Naive B cell (primary cell): ENCODE data around the gene CFAP410. TPM values are rescaled to one million over a fixed set of nuclear protein-coding genes. Genes with fewer than 3 reads are reported as not detected.

Experiments used
- ATAC-seq, 2 donors: fragments of 150-1000 bp; cut with Tn5 transposase; 2 replicates each; pipeline ENCODE4 v1.10.0; 2021; ENCODE audit warnings: low read depth in 2 of 2, mild to moderate bottlenecking in 2 of 2, moderate library complexity in 2 of 2
- DNase-seq: peaks from one replicate; pipeline ENCODE4 v3.0.0; 2022
- H3K27ac Mint-ChIP-seq, 6 donors: one replicate each; pipeline ENCODE4 v1.8.0; 2020 to 2022; ENCODE audit warnings: mild to moderate bottlenecking in 6 of 6, mixed read lengths in 6 of 6, moderate library complexity in 5 of 6, inconsistent platforms in 2 of 6
- H3K27me3 Mint-ChIP-seq, 3 donors: one replicate each; pipeline ENCODE4 v1.8.0; 2021 to 2022; ENCODE audit warnings: mixed read lengths in 3 of 3, mild to moderate bottlenecking in 1 of 3
- H3K36me3 Mint-ChIP-seq, 2 donors: one replicate each; pipeline ENCODE4 v1.8.0; 2020 to 2022; ENCODE audit warnings: mixed read lengths in 2 of 2, inconsistent platforms in 1 of 2, mild to moderate bottlenecking in 1 of 2
- H3K4me1 Mint-ChIP-seq, 3 donors: one replicate each; pipeline ENCODE4 v1.8.0; 2020 to 2022; ENCODE audit warnings: mixed read lengths in 3 of 3, inconsistent platforms in 1 of 3, mild to moderate bottlenecking in 1 of 3, moderate library complexity in 1 of 3
- H3K4me3 Mint-ChIP-seq, 8 donors: one replicate each; pipeline ENCODE4 v1.8.0; 2020 to 2022; ENCODE audit warnings: mild to moderate bottlenecking in 8 of 8, mixed read lengths in 8 of 8, moderate library complexity in 8 of 8, inconsistent platforms in 2 of 8
- H3K9me3 Mint-ChIP-seq, 7 donors: one replicate each; pipeline ENCODE4 v1.8.0; 2020 to 2022; ENCODE audit warnings: mixed read lengths in 7 of 7, mild to moderate bottlenecking in 5 of 7, inconsistent platforms in 2 of 7, moderate library complexity in 1 of 7
- polyA plus RNA-seq, 6 donors: library from polyadenylated mRNA; unstranded; fragments of 300-500 nt; fragmentation: Illumina TruSeq; gene quantifications; one replicate each; pipeline ENCODE4 v1.2.3, GENCODE V29; 2021; ENCODE audit warnings: low read depth in 6 of 6

CFAP410 gene
- polyA plus RNA-seq, 6 donors from 2014 or later, result 28.1 to 44.6 (median 35.1) TPM

DNA sequence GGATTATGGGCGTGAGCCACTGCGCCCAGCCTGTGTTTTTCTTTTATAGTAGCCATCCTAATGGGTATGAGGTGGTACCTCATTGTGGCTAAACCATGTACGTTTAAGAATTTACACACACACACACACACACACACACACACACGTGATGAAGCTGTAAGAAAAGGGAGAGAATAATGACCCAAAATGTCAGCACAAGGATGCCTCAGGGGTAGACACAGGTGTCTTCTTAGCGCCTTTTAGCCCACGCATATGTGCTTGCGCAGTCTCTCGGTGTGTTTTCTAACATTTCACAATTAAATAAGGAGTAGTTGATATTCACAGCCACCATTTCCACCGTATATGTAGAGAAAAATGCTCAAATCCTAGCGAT, 40.1 kb downstream of the CFAP410 start:
- no peaks in the 10 kb centered on the region for H3K9me3 Mint-ChIP-seq
- H3K4me1 Mint-ChIP-seq, result peaks cover 48 to 70% (median 67%) of the 10 kb centered on the region in 3 donors
- H3K4me3 Mint-ChIP-seq, result peak overlapping the region; percentile 82 to 96 (median 91)
- DNase-seq (no peak), ATAC-seq (peak in 1 of 2 donors; percentile 1)
- H3K36me3 Mint-ChIP-seq, result no peaks in the 10 kb centered on the region
- H3K27me3 Mint-ChIP-seq, result no peaks in the 10 kb centered on the region
- peak overlapping the region; percentile 95 to 99 (median 98) for H3K27ac Mint-ChIP-seq

DNA sequence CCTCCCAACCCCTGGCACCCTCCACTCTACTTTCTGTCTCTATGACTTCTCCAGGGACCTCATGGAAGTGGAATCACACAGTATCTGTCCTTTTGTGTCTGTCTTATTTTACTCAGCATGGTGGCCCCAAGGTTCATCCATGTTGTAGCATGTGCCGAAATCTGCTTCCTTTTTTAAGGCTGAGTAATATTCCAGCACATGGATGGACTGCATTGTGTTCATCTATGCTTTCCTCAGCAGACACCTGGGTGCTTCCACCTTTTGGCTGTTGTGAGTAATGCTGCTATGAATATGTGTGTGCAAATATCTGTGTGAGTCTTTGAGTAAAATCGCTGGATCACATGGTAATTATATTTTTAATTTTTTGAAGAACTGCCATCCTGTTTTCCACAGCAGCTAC, 40.9 kb downstream of the CFAP410 start:
- peak overlapping the region; percentile 89 to 99 (median 95) for H3K27ac Mint-ChIP-seq
- H3K4me3 Mint-ChIP-seq, result peak overlapping the region in 7 of 8 donors; percentile 34 to 91 (median 77)
- H3K4me1 Mint-ChIP-seq, result peaks cover 45 to 66% (median 60%) of the 10 kb centered on the region in 3 donors
- H3K36me3 Mint-ChIP-seq, result no peaks in the 10 kb centered on the region
- H3K9me3 Mint-ChIP-seq, result no peaks in the 10 kb centered on the region
- DNase-seq (no peak), ATAC-seq (no peak)
- H3K27me3 Mint-ChIP-seq, result no peaks in the 10 kb centered on the region

DNA sequence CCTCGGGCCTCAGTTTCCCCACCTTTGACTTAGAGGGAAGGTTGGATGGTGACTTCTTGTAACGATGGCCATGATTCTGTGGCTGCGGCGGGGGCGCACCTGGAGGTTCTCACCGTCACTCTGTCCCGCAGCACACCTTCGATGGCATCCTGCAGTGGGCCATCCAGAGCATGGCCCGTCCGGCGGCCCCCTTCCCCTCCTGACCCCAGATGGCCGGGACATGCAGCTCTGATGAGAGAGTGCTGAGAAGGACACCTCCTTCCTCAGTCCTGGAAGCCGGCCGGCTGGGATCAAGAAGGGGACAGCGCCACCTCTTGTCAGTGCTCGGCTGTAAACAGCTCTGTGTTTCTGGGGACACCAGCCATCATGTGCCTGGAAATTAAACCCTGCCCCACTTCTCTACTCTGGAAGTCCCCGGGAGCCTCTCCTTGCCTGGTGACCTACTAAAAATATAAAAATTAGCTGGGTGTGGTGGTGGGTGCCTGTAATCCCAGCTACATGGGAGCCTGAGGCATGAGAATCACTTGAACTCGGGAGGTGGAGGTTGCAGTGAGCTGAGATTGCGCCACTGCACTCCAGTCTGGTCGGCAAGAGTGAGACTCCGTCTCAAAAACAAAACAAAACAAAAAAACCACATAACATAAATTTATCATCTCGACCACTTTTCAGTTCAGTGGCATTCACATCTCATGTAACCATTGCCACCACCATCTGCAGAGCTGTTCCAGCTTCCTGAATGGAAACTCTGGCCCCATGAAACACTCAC, 41.5 kb downstream of the CFAP410 start:
- ATAC-seq (peak; percentile 55 to 57), DNase-seq (peak; percentile 72)
- peak overlapping the region; percentile 34 to 91 (median 60) for H3K4me3 Mint-ChIP-seq
- peaks cover 44 to 60% (median 54%) of the 10 kb centered on the region in 3 donors for H3K4me1 Mint-ChIP-seq
- H3K27ac Mint-ChIP-seq, result peak overlapping the region; percentile 89 to 99 (median 95)
- H3K9me3 Mint-ChIP-seq, result no peaks in the 10 kb centered on the region
- no peaks in the 10 kb centered on the region for H3K36me3 Mint-ChIP-seq
- no peaks in the 10 kb centered on the region for H3K27me3 Mint-ChIP-seq

DNA sequence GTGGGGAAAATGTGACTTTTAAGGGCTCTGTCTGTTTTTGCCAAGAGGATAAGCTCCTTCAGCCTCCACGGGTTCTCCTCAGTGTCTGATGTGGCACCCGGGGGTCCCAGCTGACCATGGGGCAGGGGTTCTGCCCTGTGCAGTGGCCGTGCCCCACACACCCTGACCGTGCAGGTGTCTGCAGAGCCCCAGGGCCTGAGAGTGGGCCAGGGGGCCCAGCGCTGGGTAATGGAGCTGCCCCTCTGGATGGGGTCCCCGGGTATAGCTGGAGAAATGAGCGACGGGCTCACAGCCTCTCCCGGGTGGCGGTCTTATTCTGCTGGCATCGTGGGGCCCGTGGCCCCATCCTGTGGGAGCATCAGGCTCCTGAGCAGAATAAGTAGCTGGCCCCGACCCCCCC, 42.3 kb downstream of the CFAP410 start:
- no peaks in the 10 kb centered on the region for H3K36me3 Mint-ChIP-seq
- no peak for DNase-seq
- no peak for ATAC-seq
- H3K9me3 Mint-ChIP-seq, result no peaks in the 10 kb centered on the region
- H3K27me3 Mint-ChIP-seq, result no peaks in the 10 kb centered on the region
- no peak overlapping the region for H3K4me3 Mint-ChIP-seq
- H3K27ac Mint-ChIP-seq, result no peak overlapping the region
- H3K4me1 Mint-ChIP-seq, result peaks cover 42 to 59% (median 47%) of the 10 kb centered on the region in 3 donors

- peaks cover 40 to 56% (median 40%) of the 10 kb centered on the region in 3 donors for H3K4me1 Mint-ChIP-seq
- H3K4me3 Mint-ChIP-seq, result peak overlapping the region in 1 of 8 donors; percentile 70
- no peaks in the 10 kb centered on the region for H3K9me3 Mint-ChIP-seq
- ATAC-seq (no peak), DNase-seq (no peak)
- peak overlapping the region in 2 of 6 donors; percentile 81 to 86 for H3K27ac Mint-ChIP-seq
- H3K36me3 Mint-ChIP-seq, result no peaks in the 10 kb centered on the region
- H3K27me3 Mint-ChIP-seq, result no peaks in the 10 kb centered on the region
These were observed 43.1 kb downstream of the CFAP410 start for GRCh38 chr21:44296103-44296519.

GRCh38 chr21:44295646-44296045, 43.5 kb downstream of the CFAP410 start:
- Mint-ChIP-seq H3K27ac (peak overlapping the region; percentile 42 to 91 (median 82)), H3K4me1 (peaks cover 35 to 52% (median 38%) of the 10 kb centered on the region in 3 donors), H3K4me3 (peak overlapping the region in 6 of 8 donors; percentile 43 to 86 (median 64)), H3K9me3 (no peaks in the 10 kb centered on the region), H3K27me3 (no peaks in the 10 kb centered on the region), H3K36me3 (no peaks in the 10 kb centered on the region)
- ATAC-seq (peak; percentile 3 to 7), DNase-seq (no peak)

DNA sequence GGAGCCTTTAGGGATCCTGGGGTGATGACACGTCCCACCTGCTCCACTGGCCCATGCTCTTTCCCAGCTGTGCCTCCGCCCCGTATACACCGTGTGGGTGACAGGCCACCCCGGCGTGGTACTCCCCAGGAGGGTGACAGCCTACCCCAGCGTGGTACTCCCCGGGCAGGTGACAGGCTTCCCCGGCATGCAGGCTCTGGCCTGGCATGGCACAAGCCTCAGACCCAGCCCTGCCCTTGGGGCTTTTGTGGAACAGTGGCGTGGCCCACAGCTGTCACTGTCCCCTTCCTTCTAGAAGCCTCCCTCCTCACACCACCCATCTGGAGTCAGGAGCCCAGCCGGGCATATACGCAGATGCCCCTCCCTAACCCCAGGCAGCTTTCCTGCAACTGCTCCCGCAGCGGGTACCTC, 44.0 kb downstream of the CFAP410 start:
- peak in 1 of 2 donors; percentile 1 for ATAC-seq
- Mint-ChIP-seq H3K9me3 (no peaks in the 10 kb centered on the region), H3K36me3 (no peaks in the 10 kb centered on the region), H3K27me3 (no peaks in the 10 kb centered on the region), H3K4me3 (peak overlapping the region in 7 of 8 donors; percentile 19 to 86 (median 60)), H3K4me1 (peaks cover 35 to 56% (median 42%) of the 10 kb centered on the region in 3 donors), H3K27ac (peak overlapping the region; percentile 21 to 91 (median 82))
- no peak for DNase-seq

DNA sequence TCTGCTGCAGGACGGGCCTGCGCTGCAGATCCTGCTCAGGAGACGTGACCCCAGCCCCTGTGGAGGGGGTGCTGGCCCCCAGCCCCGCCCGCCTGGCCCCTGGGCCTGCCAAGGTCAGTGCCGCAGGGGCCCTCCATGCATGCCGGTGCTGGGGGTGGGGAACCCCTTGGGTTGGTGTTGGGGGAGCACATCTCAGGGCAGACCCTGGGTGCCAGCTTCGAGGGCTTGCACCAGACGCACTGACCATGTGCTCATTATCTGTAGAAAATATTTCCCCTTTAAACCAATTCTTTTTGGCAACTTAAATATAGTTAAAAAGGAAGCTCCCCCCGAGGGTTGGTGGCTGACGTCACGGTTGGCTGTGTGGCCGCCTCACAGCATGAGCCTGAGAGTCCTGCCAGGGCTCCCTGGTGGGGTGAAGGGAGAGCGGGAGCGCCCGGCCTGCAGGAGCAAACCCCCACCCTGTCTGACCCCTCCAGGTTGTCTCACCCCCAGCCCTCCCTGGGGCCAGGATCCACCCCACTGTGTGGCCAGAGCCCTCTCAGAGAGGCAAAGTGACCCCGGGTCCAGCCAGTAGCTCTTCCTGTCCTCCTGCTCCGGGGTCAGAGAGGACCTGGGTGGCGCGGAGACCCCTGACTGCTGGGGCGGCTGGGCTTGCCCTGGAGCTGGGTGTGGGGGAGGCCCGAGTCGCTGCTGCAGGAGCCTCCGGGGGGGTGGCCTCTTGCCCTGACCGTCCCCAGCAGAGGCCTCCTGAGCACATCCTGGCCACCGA, 44.6 kb downstream of the CFAP410 start:
- DNase-seq (no peak), ATAC-seq (no peak)
- H3K9me3 Mint-ChIP-seq, result no peaks in the 10 kb centered on the region
- H3K4me3 Mint-ChIP-seq, result peak overlapping the region in 5 of 8 donors; percentile 36 to 70 (median 63)
- H3K27ac Mint-ChIP-seq, result peak overlapping the region in 3 of 6 donors; percentile 29 to 86 (median 81)
- H3K27me3 Mint-ChIP-seq, result no peaks in the 10 kb centered on the region
- no peaks in the 10 kb centered on the region for H3K36me3 Mint-ChIP-seq
- H3K4me1 Mint-ChIP-seq, result peaks cover 35 to 61% (median 42%) of the 10 kb centered on the region in 3 donors

GRCh38 chr21:44293551-44294231, 45.5 kb downstream of the CFAP410 start:
- H3K9me3 Mint-ChIP-seq, result no peaks in the 10 kb centered on the region
- H3K4me1 Mint-ChIP-seq, result peaks cover 29 to 52% (median 37%) of the 10 kb centered on the region in 3 donors
- peaks cover 0 to 5% (median 0%) of the 10 kb centered on the region in 3 donors for H3K27me3 Mint-ChIP-seq
- peak overlapping the region in 1 of 8 donors; percentile 20 for H3K4me3 Mint-ChIP-seq
- H3K27ac Mint-ChIP-seq, result no peak overlapping the region
- ATAC-seq, result no peak
- DNase-seq, result no peak
- no peaks in the 10 kb centered on the region for H3K36me3 Mint-ChIP-seq

- Mint-ChIP-seq H3K27ac (peak overlapping the region in 1 of 6 donors; percentile 44), H3K4me1 (peaks cover 21 to 43% (median 33%) of the 10 kb centered on the region in 3 donors), H3K9me3 (no peaks in the 10 kb centered on the region), H3K27me3 (peaks cover 0 to 13% (median 5%) of the 10 kb centered on the region in 3 donors), H3K36me3 (no peaks in the 10 kb centered on the region), H3K4me3 (no peak overlapping the region)
- DNase-seq, result no peak
- no peak for ATAC-seq
These were observed 46.4 kb downstream of the CFAP410 start for GRCh38 chr21:44292812-44293195.

DNA sequence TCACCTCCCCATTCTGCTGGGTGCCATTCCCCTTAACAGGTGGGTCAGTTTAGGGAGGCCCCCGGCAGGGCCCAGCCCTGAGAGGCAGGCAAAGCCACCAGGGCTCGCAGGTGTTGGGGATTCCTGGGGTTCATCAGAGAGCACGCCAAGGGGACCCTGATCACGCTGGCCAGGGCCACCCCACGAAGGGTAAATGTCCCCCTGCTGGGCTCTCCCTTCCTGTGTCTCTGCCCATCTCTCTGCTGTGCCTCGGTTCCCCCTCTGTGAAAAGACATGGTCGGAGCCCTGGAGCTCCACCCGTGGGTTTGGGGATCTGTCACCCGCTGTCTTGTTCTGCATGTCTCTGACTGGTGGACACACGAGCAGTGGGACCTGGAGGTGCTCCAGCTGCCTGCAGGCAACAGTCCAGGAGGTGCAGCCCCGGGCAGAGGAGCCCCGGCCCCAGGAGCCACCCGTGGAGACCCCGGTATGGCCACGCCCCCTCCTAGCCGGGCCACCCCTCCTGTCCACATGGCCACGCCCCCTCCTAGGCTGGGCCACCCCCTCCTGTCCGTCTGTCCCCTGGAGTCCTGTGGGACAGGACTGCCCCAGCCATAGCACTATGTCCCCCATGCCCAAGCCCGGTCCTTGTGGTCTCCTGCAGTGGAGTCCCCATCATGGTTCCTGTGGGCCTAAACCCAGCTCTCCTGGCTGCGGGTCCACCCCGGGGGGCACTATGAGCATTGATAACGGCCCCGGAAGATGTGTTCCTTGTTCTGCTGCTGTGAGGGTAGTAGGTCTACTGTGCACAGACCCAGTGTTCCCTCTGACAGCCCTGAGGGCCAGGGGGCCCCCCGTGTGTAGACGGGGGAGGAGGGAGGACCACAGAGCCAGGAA, 47.0 kb downstream of the CFAP410 start:
- Mint-ChIP-seq H3K4me1 (peaks cover 17 to 38% (median 29%) of the 10 kb centered on the region in 3 donors), H3K27ac (peak overlapping the region in 4 of 6 donors; percentile 2 to 82 (median 52)), H3K4me3 (peak overlapping the region in 1 of 8 donors; percentile 48), H3K9me3 (no peaks in the 10 kb centered on the region), H3K27me3 (peaks cover 0 to 17% (median 9%) of the 10 kb centered on the region in 3 donors), H3K36me3 (no peaks in the 10 kb centered on the region)
- no peak for ATAC-seq
- no peak for DNase-seq
